ENCODE results near the gene LETMD1. TPM values are rescaled to one million over a fixed set of nuclear protein-coding genes. Genes with fewer than 3 reads are reported as not detected.

Gene LETMD1
- total RNA-seq, 1 donor, result 56.1 TPM

DNA sequence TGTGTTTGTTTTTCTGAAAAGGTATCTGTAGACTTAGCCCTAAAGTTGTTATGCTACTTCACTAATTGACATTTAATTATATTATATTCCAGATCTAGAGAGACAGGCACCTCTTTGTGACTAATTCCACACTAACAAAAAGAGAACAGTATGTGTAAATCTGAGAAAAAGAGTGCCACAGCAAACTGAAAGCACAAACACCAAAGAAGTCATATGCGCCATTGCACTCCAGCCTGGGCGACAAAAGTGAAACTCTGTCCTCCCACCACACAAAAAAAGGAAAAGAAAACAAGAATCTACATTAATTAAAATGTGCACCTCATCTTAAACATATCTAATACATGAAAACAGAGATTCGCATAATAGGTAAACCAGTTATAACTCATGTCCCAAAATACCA is 39.7 kb downstream of the LETMD1 start:
- TF ChIP-seq, protein P1, sequence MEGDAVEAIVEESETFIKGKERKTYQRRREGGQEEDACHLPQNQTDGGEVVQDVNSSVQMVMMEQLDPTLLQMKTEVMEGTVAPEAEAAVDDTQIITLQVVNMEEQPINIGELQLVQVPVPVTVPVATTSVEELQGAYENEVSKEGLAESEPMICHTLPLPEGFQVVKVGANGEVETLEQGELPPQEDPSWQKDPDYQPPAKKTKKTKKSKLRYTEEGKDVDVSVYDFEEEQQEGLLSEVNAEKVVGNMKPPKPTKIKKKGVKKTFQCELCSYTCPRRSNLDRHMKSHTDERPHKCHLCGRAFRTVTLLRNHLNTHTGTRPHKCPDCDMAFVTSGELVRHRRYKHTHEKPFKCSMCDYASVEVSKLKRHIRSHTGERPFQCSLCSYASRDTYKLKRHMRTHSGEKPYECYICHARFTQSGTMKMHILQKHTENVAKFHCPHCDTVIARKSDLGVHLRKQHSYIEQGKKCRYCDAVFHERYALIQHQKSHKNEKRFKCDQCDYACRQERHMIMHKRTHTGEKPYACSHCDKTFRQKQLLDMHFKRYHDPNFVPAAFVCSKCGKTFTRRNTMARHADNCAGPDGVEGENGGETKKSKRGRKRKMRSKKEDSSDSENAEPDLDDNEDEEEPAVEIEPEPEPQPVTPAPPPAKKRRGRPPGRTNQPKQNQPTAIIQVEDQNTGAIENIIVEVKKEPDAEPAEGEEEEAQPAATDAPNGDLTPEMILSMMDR (IDR thresholded peaks at IDR 0.05; ENCODE audit: extremely low read depth, low read depth, low read length), result no peak
- no peak for DNase-seq (ENCODE audit: insufficient read length, low spot score, missing footprints)
- H3K4me1 ChIP-seq (ENCODE audit: insufficient read depth, low read length), result no peaks in the 10 kb centered on the region
- no peak overlapping the region for H3K4me2 ChIP-seq (ENCODE audit: insufficient read depth, low read length)
- peaks cover 4% of the 10 kb centered on the region for H3K79me2 ChIP-seq (ENCODE audit: insufficient read depth, low read length)
- no peak overlapping the region for H3K4me3 ChIP-seq (ENCODE audit: insufficient read depth, low read length)
- no peaks in the 10 kb centered on the region for H3K27me3 ChIP-seq (ENCODE audit: insufficient read depth, low read length)
- no peak overlapping the region for H3K27ac ChIP-seq (ENCODE audit: low read depth, low read length)
- peaks cover 3% of the 10 kb centered on the region for H3K36me3 ChIP-seq (ENCODE audit: insufficient read depth, low read length)
- H2AFZ ChIP-seq (ENCODE audit: low read length), result no peak overlapping the region
- no peaks in the 10 kb centered on the region for H4K20me1 ChIP-seq (ENCODE audit: insufficient read depth, low read length)
- H3K9me3 ChIP-seq (ENCODE audit: low read depth, low read length), result no peaks in the 10 kb centered on the region

DNA sequence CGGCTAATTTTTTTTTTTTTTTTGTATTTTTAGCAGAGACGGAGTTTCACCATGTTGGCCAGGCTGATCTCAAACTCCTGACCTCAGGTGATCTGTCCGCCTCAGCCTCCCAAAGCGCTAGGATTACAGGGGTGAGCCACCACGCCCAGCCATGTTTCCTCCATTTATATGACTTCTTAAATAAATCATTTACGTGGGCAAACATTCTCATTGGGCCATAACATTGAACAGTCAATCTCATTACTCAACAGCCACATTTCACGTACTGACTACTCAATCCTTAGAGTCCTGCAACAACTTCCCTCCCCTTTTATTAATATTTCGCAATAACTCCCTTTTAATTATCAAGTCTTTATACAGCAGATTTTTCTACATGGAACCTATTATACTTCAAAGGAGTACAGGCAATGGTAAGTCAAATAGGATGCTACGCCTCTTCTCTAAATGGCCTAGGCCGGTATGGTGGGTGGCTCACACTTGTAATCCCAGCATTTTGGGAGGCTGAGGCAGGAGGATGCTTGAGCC is 42.6 kb downstream of the LETMD1 start:
- Histone ChIP-seq H3K9me3 (ENCODE audit: low read depth, low read length) (no peaks in the 10 kb centered on the region), H3K27ac (ENCODE audit: low read depth, low read length) (no peak overlapping the region), H4K20me1 (ENCODE audit: insufficient read depth, low read length) (no peaks in the 10 kb centered on the region), H2AFZ (ENCODE audit: low read length) (no peak overlapping the region), H3K36me3 (ENCODE audit: insufficient read depth, low read length) (peaks cover 23% of the 10 kb centered on the region), H3K27me3 (ENCODE audit: insufficient read depth, low read length) (no peaks in the 10 kb centered on the region), H3K79me2 (ENCODE audit: insufficient read depth, low read length) (no peaks in the 10 kb centered on the region), H3K4me1 (ENCODE audit: insufficient read depth, low read length) (no peaks in the 10 kb centered on the region), H3K4me3 (ENCODE audit: insufficient read depth, low read length) (no peak overlapping the region), H3K4me2 (ENCODE audit: insufficient read depth, low read length) (no peak overlapping the region)
- no peak for DNase-seq (ENCODE audit: insufficient read length, low spot score, missing footprints)
- TF ChIP-seq, protein P1 (IDR thresholded peaks at IDR 0.05; ENCODE audit: extremely low read depth, low read depth, low read length), result no peak

DNA sequence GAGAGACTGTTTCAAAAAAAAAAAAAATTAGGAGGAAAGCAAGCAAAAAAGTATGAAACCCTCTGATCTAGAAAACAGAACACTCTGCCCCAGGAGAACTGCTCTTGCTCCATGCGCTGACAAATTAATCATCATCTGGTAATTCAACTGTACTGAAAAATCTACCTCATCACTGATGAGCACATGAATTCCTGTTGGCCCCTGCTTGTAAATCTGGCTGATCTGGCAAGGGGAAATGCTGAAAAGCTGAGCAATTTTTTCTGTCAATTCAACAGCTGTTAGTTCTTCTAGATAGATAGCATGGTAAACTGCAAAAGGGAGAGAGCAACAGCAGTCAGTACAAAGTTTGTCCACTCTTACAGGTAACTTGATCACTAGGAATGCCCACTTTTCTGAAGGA is 50.5 kb downstream of the LETMD1 start:
- Histone ChIP-seq H4K20me1 (ENCODE audit: insufficient read depth, low read length) (no peaks in the 10 kb centered on the region), H3K4me3 (ENCODE audit: insufficient read depth, low read length) (no peak overlapping the region), H3K27me3 (ENCODE audit: insufficient read depth, low read length) (no peaks in the 10 kb centered on the region), H3K27ac (ENCODE audit: low read depth, low read length) (no peak overlapping the region), H3K4me2 (ENCODE audit: insufficient read depth, low read length) (no peak overlapping the region), H2AFZ (ENCODE audit: low read length) (no peak overlapping the region), H3K79me2 (ENCODE audit: insufficient read depth, low read length) (no peaks in the 10 kb centered on the region), H3K9me3 (ENCODE audit: low read depth, low read length) (no peaks in the 10 kb centered on the region), H3K4me1 (ENCODE audit: insufficient read depth, low read length) (no peaks in the 10 kb centered on the region), H3K36me3 (ENCODE audit: insufficient read depth, low read length) (peaks cover 70% of the 10 kb centered on the region)
- TF ChIP-seq, protein P1 (IDR thresholded peaks at IDR 0.05; ENCODE audit: extremely low read depth, low read depth, low read length), result no peak
- DNase-seq (ENCODE audit: insufficient read length, low spot score, missing footprints), result no peak

DNA sequence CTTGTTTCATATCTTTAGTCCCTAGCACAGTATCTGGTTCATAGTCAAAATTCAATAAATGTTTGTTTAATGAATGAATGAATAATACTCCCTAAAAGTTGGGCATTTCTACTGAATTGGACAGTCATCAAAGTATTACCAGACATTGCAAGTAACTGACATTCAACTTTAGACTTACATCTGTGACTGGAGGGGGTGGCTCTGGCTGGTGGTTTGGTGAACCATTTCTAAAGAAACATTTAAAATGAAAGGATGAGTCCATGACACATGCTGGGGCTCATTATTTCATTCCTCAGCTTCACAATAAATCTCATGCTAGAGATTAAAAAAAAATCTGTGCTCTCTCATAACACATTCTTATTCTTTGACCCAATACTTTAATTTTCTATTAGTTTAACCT is 55.9 kb downstream of the LETMD1 start:
- no peaks in the 10 kb centered on the region for H3K9me3 ChIP-seq (ENCODE audit: low read depth, low read length)
- H3K27me3 ChIP-seq (ENCODE audit: insufficient read depth, low read length), result no peaks in the 10 kb centered on the region
- H3K4me1 ChIP-seq (ENCODE audit: insufficient read depth, low read length), result no peaks in the 10 kb centered on the region
- DNase-seq (ENCODE audit: insufficient read length, low spot score, missing footprints), result peak; percentile 15
- H4K20me1 ChIP-seq (ENCODE audit: insufficient read depth, low read length), result no peaks in the 10 kb centered on the region
- no peak overlapping the region for H3K4me2 ChIP-seq (ENCODE audit: insufficient read depth, low read length)
- H2AFZ ChIP-seq (ENCODE audit: low read length), result no peak overlapping the region
- TF ChIP-seq, protein P1 (IDR thresholded peaks at IDR 0.05; ENCODE audit: extremely low read depth, low read depth, low read length), result no peak
- H3K36me3 ChIP-seq (ENCODE audit: insufficient read depth, low read length), result peaks cover 55% of the 10 kb centered on the region
- H3K27ac ChIP-seq (ENCODE audit: low read depth, low read length), result no peak overlapping the region
- no peak overlapping the region for H3K4me3 ChIP-seq (ENCODE audit: insufficient read depth, low read length)
- no peaks in the 10 kb centered on the region for H3K79me2 ChIP-seq (ENCODE audit: insufficient read depth, low read length)

Measured in osteoblast (primary cell).